Neural crest cell (in vitro differentiated cells): ENCODE measurements around the gene ALDH3A2. TPM values are rescaled to one million over a fixed set of nuclear protein-coding genes. Genes with fewer than 3 reads are reported as not detected.

Source experiments
- DNase-seq: peaks from one replicate; pipeline ENCODE4 v3.0.0; 2021; ENCODE audit warnings: low read depth, mixed read lengths, low spot score
- H3K27ac Mint-ChIP-seq: one replicate; pipeline ENCODE4 v1.8.0; 2021; ENCODE audit warnings: mild to moderate bottlenecking, mixed read lengths; ENCODE audit not compliant: unreplicated experiment
- H3K27me3 Mint-ChIP-seq: 2 replicates; pipeline ENCODE4 v1.8.0; 2021; ENCODE audit warnings: low read depth, mild to moderate bottlenecking, mixed read lengths
- H3K36me3 Mint-ChIP-seq: 2 replicates; pipeline ENCODE4 v1.8.0; 2021; ENCODE audit warnings: low read depth, mild to moderate bottlenecking, mixed read lengths
- H3K4me1 Mint-ChIP-seq: 2 replicates; pipeline ENCODE4 v1.8.0; 2021; ENCODE audit warnings: mixed read lengths
- H3K4me3 Mint-ChIP-seq: one replicate; pipeline ENCODE4 v1.8.0; 2021; ENCODE audit warnings: mild to moderate bottlenecking, mixed read lengths
- H3K9me3 Mint-ChIP-seq: 2 replicates; pipeline ENCODE4 v1.8.0; 2021; ENCODE audit warnings: mixed read lengths
- total RNA-seq: library from RNA; stranded (reverse); gene quantifications from 2 replicates; pipeline ENCODE4 v1.2.1, GENCODE V29; 2021
- TF ChIP-seq, protein P1 (sequence below): fragments of 200-600 bp; sonication (generic); conservative IDR thresholded peaks from 2 replicates; pipeline ENCODE4 v1.5.0; 2021; ENCODE audit warnings: antibody characterized with exemption, mild to moderate bottlenecking

The ALDH3A2 gene
- total RNA-seq, 1 donor from 2014 or later: 53.4 TPM

DNA sequence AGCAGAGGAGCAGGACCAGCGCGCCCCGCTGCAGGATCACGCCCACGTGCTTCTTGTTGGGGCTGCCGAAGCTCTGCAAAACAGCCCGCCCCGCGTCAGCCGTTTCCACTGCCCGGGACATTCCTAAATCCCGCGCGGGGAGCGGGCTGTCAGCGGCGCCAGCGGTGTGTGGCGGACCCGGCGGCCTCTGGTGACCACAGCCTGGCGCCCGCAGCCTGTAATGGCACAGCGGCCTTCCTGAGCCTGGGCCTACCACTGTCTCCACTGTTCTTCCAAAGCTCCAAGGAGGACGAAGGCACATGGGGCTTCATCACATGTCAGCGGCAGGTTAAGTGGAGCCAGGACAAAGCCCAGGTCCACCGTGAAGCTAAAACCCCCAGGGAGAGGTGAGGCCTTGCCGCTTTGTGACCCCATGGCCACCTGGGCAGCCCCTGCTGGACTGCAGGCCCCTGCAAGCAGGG lies 65.4 kb downstream of the ALDH3A2 start:
- Mint-ChIP-seq H3K27ac (no peak overlapping the region), H3K4me1 (no peaks in the 10 kb centered on the region), H3K36me3 (no peaks in the 10 kb centered on the region), H3K4me3 (no peak overlapping the region), H3K27me3 (no peaks in the 10 kb centered on the region), H3K9me3 (no peaks in the 10 kb centered on the region)
- TF ChIP-seq, protein P1, sequence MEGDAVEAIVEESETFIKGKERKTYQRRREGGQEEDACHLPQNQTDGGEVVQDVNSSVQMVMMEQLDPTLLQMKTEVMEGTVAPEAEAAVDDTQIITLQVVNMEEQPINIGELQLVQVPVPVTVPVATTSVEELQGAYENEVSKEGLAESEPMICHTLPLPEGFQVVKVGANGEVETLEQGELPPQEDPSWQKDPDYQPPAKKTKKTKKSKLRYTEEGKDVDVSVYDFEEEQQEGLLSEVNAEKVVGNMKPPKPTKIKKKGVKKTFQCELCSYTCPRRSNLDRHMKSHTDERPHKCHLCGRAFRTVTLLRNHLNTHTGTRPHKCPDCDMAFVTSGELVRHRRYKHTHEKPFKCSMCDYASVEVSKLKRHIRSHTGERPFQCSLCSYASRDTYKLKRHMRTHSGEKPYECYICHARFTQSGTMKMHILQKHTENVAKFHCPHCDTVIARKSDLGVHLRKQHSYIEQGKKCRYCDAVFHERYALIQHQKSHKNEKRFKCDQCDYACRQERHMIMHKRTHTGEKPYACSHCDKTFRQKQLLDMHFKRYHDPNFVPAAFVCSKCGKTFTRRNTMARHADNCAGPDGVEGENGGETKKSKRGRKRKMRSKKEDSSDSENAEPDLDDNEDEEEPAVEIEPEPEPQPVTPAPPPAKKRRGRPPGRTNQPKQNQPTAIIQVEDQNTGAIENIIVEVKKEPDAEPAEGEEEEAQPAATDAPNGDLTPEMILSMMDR: no peak
- DNase-seq: no peak

DNA sequence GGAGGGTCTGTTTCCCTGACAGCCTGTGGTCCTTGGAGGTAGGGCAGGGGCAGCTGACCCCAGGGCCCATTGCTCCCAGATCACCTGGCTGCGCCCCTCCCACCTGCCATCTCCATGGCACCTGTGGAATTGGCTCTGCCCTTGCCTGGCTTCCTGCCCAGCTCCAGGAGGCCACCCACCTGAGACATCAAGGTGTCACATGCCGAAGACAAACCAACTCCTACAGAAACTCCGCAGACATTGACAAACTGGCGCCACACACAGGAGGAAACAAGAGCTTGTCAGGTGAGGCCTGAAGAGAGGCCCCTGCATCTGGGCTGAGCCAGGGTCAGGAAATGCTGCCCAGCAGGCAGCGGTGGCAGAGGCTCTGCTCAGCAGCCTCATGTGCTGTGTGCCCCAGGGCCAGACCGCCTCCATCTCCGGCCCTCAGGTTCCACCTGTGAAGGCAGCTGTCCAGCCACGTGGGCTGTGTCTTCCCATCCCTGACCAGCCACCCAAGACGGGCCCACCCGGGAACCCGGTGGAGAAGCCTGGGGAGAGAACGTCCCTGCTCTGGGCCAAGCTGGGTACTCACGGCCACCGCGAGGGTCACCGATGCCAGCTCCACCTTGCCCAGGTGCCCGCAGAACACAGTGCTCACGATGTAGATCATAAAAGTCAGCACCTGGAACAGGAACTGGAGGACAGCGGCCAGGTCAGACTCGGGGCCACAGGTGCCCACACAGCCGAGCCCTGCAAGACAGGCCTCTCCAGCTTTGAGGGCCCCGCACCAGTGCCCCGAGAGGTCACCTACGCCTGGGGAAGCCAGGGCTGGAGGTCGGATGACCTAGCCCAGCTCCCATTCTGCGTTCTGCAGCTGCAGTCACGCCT lies 66.2 kb downstream of the ALDH3A2 start:
- Mint-ChIP-seq H3K36me3 (no peaks in the 10 kb centered on the region), H3K4me1 (no peaks in the 10 kb centered on the region), H3K4me3 (no peak overlapping the region), H3K9me3 (no peaks in the 10 kb centered on the region), H3K27me3 (no peaks in the 10 kb centered on the region), H3K27ac (no peak overlapping the region)
- no peak for DNase-seq
- TF ChIP-seq, protein P1: no peak

DNA sequence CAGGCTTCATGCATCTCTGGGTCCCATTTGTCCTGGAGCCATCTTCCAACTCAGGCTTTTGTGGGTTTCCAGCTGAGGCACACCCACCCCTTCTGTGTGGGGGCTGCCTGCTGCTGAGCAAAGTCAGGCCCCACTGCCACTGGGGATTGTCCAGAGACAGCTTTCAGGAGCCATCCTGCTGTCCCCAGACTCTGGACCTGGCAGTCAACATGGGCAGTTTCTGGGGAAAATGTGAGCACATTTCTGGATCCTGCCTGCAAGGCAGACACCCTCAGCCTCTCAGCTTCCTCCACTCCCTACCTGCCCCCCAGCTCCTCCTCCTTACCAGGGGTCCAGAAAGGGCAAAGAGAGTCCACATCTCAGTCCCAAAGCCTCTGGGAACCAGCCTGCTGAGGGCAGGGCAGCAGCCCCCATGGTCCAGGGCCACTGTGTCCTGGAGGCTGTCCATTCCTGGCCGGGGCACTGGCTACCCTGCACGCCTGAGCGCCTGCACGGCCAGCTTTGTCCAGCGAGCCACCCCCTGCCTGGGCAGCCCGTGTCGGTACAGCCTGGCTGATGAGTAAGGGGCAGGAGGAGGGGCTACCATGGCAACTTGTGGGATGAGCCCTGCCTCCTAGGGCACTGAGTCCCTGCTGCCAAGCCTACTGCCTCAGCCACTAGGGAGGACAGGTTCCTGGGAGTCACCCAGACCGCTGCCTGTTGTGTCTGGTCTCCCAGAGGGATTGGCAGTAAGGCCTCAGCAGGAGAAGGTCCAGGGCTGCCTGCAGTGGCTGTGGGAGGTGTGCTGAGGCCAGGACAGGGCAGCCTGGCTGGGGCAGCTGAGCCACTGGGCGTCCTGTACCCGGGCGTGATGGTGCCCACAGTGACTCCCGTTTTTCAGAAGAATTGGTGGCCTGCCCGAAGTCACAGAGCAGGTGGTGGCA lies 67.8 kb downstream of the ALDH3A2 start, which contains the start of gene SLC47A2:
TSS of gene SLC47A2 (minus strand) at position 477 of the 923 bp plus-strand sequence. CDS start at position 448, 29 bp downstream.
- no peak for DNase-seq
- TF ChIP-seq, protein P1: no peak
- no peak within 1 kb of the TSS for H3K27ac Mint-ChIP-seq
- no peaks in the 10 kb centered on the region for H3K36me3 Mint-ChIP-seq
- H3K27me3 Mint-ChIP-seq: no peaks in the 10 kb centered on the region
- no peaks in the 10 kb centered on the region for H3K4me1 Mint-ChIP-seq
- no peaks in the 10 kb centered on the region for H3K9me3 Mint-ChIP-seq
- H3K4me3 Mint-ChIP-seq: no peak within 1 kb of the TSS

GRCh38 chr17:19717031-19717360 lies 68.4 kb downstream of the ALDH3A2 start:
- Mint-ChIP-seq H3K36me3 (no peaks in the 10 kb centered on the region), H3K4me1 (no peaks in the 10 kb centered on the region), H3K27ac (no peak overlapping the region), H3K4me3 (no peak overlapping the region), H3K9me3 (no peaks in the 10 kb centered on the region), H3K27me3 (no peaks in the 10 kb centered on the region)
- DNase-seq: no peak
- TF ChIP-seq, protein P1: no peak

DNA sequence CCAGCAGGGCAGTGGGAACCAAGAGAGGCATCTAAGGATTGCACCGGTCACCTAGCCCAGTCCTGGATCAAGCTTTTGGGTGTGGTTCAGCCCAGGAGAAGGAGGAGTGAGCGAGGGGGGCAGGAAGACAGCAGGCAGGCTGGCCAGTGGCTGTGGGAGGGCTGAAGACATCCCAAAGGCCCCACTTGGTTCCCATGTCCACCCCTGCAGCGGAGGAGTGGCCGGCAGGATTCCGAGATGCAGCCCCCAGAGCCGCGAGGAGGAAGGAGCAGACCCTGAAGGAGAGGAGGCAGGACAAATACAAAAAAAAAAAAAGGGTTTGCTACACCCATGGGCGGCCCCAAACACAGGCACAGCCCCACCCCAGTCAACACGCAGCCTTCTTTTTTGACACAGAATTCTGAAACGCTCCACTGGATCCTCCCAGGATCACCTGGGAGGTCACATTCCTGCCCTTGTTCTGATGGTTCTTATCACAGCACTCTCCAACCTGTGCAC lies 68.9 kb downstream of the ALDH3A2 start:
- H3K36me3 Mint-ChIP-seq: no peaks in the 10 kb centered on the region
- TF ChIP-seq, protein P1: no peak
- H3K4me1 Mint-ChIP-seq: no peaks in the 10 kb centered on the region
- H3K9me3 Mint-ChIP-seq: no peaks in the 10 kb centered on the region
- H3K4me3 Mint-ChIP-seq: no peak overlapping the region
- no peak overlapping the region for H3K27ac Mint-ChIP-seq
- H3K27me3 Mint-ChIP-seq: no peaks in the 10 kb centered on the region
- no peak for DNase-seq
